Spleen (tissue), 11 donors: Measurements from ENCODE around the gene FRAS1. TPM values are rescaled to one million over a fixed set of nuclear protein-coding genes. Genes with fewer than 3 reads are reported as not detected.
"Not testable (repeated sequence)": the region's sequence is repeated elsewhere in the genome, so short reads cannot be mapped to it uniquely, and the experiment has no call there.

Experiments used
- DNase-seq: peaks from one replicate; pipeline ENCODE4 v3.0.0-alpha.2; 2020
- H3K27ac ChIP-seq, 8 donors: fragments of 200-600 bp; sonication (generic) in 7 of 8; 1 replicate in 4 of 8; 2 replicates in 4 of 8; pipeline versions ENCODE4 v1.5.0 to v1.8.0; 2016 to 2021; ENCODE audit warnings: inconsistent platforms in 4 of 8, mild to moderate bottlenecking in 4 of 8, moderate library complexity in 1 of 8
- H3K27me3 ChIP-seq, 7 donors: fragments of 200-600 bp; sonication (generic) in 6 of 7; replicated peaks in 1 of 7; 1 replicate in 4 of 7; 2 replicates in 3 of 7; pipeline versions ENCODE4 v1.5.0 to v1.8.0; 2016 to 2021; ENCODE audit warnings: inconsistent platforms in 3 of 7, mild to moderate bottlenecking in 1 of 7
- H3K36me3 ChIP-seq, 6 donors: fragments of 200-600 bp; sonication (generic) in 5 of 6; 1 replicate in 4 of 6; 2 replicates in 2 of 6; pipeline versions ENCODE4 v1.5.0 to v1.8.0; 2016 to 2021; ENCODE audit warnings: inconsistent platforms in 2 of 6
- H3K4me1 ChIP-seq, 6 donors: fragments of 200-600 bp; sonication (generic) in 5 of 6; 1 replicate in 3 of 6; 2 replicates in 3 of 6; pipeline versions ENCODE4 v1.5.0 to v1.8.0; 2016 to 2021; ENCODE audit warnings: inconsistent platforms in 3 of 6
- H3K4me3 ChIP-seq, 8 donors: fragments of 200-600 bp; sonication (generic) in 7 of 8; 1 replicate in 4 of 8; 2 replicates in 4 of 8; pipeline versions ENCODE4 v1.5.0 to v1.8.0; 2016 to 2021; ENCODE audit warnings: inconsistent platforms in 4 of 8, mild to moderate bottlenecking in 4 of 8, moderate library complexity in 2 of 8
- H3K9me3 ChIP-seq, 8 donors: fragments of 200-600 bp; sonication (generic) in 7 of 8; 1 replicate in 4 of 8; 2 replicates in 4 of 8; pipeline versions ENCODE4 v1.5.0 to v1.8.0; 2016 to 2021; ENCODE audit warnings: inconsistent platforms in 4 of 8
- CTCF ChIP-seq, 11 experiments: fragments of 200-600 bp in 7 of 11; fragments of 450-650 bp in 4 of 11; sonication (generic) in 4 of 11; IDR thresholded peaks in 8 of 11; conservative IDR thresholded peaks in 3 of 11; 1 replicate in 7 of 11; 2 replicates in 4 of 11; pipeline versions ENCODE4 v1.4.0 to v1.8.0; 2016 to 2021; ENCODE audit warnings: antibody characterized with exemption in 11 of 11, inconsistent platforms in 4 of 11, mild to moderate bottlenecking in 1 of 11
- POLR2A ChIP-seq, 3 donors: fragments of 450-650 bp; IDR thresholded peaks; one replicate each; pipeline ENCODE4 v1.5.1; 2017; ENCODE audit warnings: antibody characterized with exemption in 3 of 3, mild to moderate bottlenecking in 1 of 3
- POLR2AphosphoS5 ChIP-seq, 3 donors: sonication (generic); formaldehyde crosslinking; IDR thresholded peaks; one replicate each; pipeline ENCODE4 v1.5.1; 2017; ENCODE audit warnings: antibody characterized with exemption in 3 of 3
- WGBS, 5 donors: extraction: QIAGEN DNeasy Blood & Tissue Kit in 3 of 5; methylation state at CpG; one replicate each; pipeline versions ENCODE4 v1.1.5 to v1.1.7; 2013 to 2018; 5-methylcytosine and 5-hydroxymethylcytosine counted together
- intact Hi-C: fragments of 100-400 bp; cut with DNase I; formaldehyde crosslinking; loops from one replicate; pipeline ENCODE4 v1.15.0; 2023; ENCODE audit warnings: low total_unique reads
- polyA plus RNA-seq, 3 donors: library from polyadenylated mRNA; stranded (reverse); fragments of 200-250 nt; gene quantifications; one replicate each; pipeline ENCODE4 v1.2.1, GENCODE V29; 2013
- total RNA-seq, 7 donors: library from RNA; depleted of rRNA in 3 of 7; stranded (reverse); fragments of >200 nt in 3 of 7; fragmentation: NEBNext Ultra II Directional in 4 of 7; extraction: Animal tissue kit (Norgen Biotek cat#: 25700) in 4 of 7; gene quantifications; one replicate each; pipeline versions ENCODE4 v1.1.0 to v1.2.1, GENCODE V29; 2016 to 2021
- donor health status: healthy with polysubstance abuse.
- donor health status: DM: no; HTN: no; CAD: no; lungs with moderate emphysema.
- donor health status: DM: no; HTN: no; CAD: no.
- donor health status: Bipolar disorder and iron deficiency.
- donor health status: healthy.
- donor health status: DM: no; HTN: no; CAD: no.
- donor health status: DM: yes; HTN: yes; CAD: no.

The FRAS1 gene
- total and polyA plus RNA-seq, 10 donors: 0.10 to 3.0 (median 1.3) TPM

- TF ChIP-seq CTCF (IDR thresholded peaks at IDR 0.05 in 8 of 11, conservative IDR thresholded peaks at IDR 0.05 in 3 of 11) (no peak), POLR2AphosphoS5 (IDR thresholded peaks at IDR 0.05) (no peak), POLR2A (IDR thresholded peaks at IDR 0.05) (no peak)
- peaks cover 0 to 11% (median 8%) of the 10 kb centered on the region in 8 donors for H3K9me3 ChIP-seq
- 83 to 92% (median 88%) methylated on average over 8 of the region's 8 CpGs for WGBS, 5 donors
- H3K36me3 ChIP-seq: no peaks in the 10 kb centered on the region
- no peak overlapping the region for H3K27ac ChIP-seq
- intact Hi-C loops: no loop called here
- H3K4me1 ChIP-seq: no peaks in the 10 kb centered on the region
- no peak for DNase-seq
- H3K27me3 ChIP-seq: no peaks in the 10 kb centered on the region
- H3K4me3 ChIP-seq: no peak overlapping the region
These were observed 190.6 kb downstream of the FRAS1 start for GRCh38 chr4:78247536-78248285.

DNA sequence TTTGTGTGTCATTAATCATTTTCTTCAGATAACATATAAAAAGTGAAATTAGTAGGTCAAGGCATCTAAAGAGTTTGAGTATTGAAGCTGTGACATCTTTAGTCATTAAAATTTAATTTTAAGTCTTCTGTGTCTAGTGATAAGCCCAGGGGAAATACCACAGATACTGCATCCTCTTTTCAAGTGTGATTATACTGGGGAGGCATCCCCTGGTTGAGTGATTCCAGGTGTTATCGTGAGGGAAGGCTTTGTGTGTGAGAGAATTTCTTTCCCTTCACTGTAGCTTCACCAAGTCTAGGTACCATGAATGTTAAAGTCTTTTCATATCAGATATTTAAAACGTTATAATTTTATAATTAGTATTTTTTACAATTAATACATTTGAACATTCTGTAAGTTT, 193.4 kb downstream of the FRAS1 start:
- H3K4me3 ChIP-seq: no peak overlapping the region
- no peaks in the 10 kb centered on the region for H3K4me1 ChIP-seq
- no peak for DNase-seq
- no peak overlapping the region for H3K27ac ChIP-seq
- intact Hi-C loops: no loop called here
- no peaks in the 10 kb centered on the region for H3K36me3 ChIP-seq
- TF ChIP-seq POLR2A (IDR thresholded peaks at IDR 0.05): no peak
- H3K9me3 ChIP-seq: peaks cover 0 to 25% (median 19%) of the 10 kb centered on the region in 8 donors
- WGBS, 5 donors: 63 to 74% (median 68%) methylated on average over 2 of the region's 2 CpGs
- H3K27me3 ChIP-seq: no peaks in the 10 kb centered on the region

GRCh38 chr4:78252773-78253172, 195.7 kb downstream of the FRAS1 start:
- H3K27me3 ChIP-seq, H3K4me3 ChIP-seq, H3K4me1 ChIP-seq, H3K36me3 ChIP-seq, H3K27ac ChIP-seq, DNase-seq, intact Hi-C loops: not testable (repeated sequence)
- 82 to 95% (median 91%) methylated on average over 8 of the region's 8 CpGs for WGBS, 5 donors
- H3K9me3 ChIP-seq: peaks cover 0 to 25% (median 19%) of the 10 kb centered on the region in 8 donors

- TF ChIP-seq CTCF (IDR thresholded peaks at IDR 0.05 in 8 of 11, conservative IDR thresholded peaks at IDR 0.05 in 3 of 11) (no peak), POLR2AphosphoS5 (IDR thresholded peaks at IDR 0.05) (no peak), POLR2A (IDR thresholded peaks at IDR 0.05) (no peak)
These were observed 197.8 kb downstream of the FRAS1 start for GRCh38 chr4:78254893-78255292.

GRCh38 chr4:78265006-78265405, 207.9 kb downstream of the FRAS1 start:
- Histone ChIP-seq H3K27ac (no peak overlapping the region), H3K36me3 (no peaks in the 10 kb centered on the region), H3K27me3 (no peaks in the 10 kb centered on the region), H3K4me1 (no peaks in the 10 kb centered on the region), H3K4me3 (no peak overlapping the region), H3K9me3 (peaks cover 0 to 13% (median 6%) of the 10 kb centered on the region in 8 donors)
- 59 to 81% (median 71%) methylated on average over 5 of the region's 5 CpGs for WGBS, 5 donors
- intact Hi-C loops: no loop called here
- TF ChIP-seq POLR2A (IDR thresholded peaks at IDR 0.05) (no peak), CTCF (IDR thresholded peaks at IDR 0.05 in 8 of 11, conservative IDR thresholded peaks at IDR 0.05 in 3 of 11) (no peak), POLR2AphosphoS5 (IDR thresholded peaks at IDR 0.05) (no peak)
- no peak for DNase-seq

More at GRCh38 chr4:78254893-78255292, 197.8 kb downstream of the FRAS1 start:
- no peak for DNase-seq
- no peaks in the 10 kb centered on the region for H3K27me3 ChIP-seq
- intact Hi-C loops: no loop called here
- no peak overlapping the region for H3K4me3 ChIP-seq
- peaks cover 0 to 25% (median 19%) of the 10 kb centered on the region in 8 donors for H3K9me3 ChIP-seq
- H3K27ac ChIP-seq: no peak overlapping the region
- H3K36me3 ChIP-seq: no peaks in the 10 kb centered on the region
- WGBS, 5 donors: 55 to 73% (median 60%) methylated on average over 4 of the region's 4 CpGs
- no peaks in the 10 kb centered on the region for H3K4me1 ChIP-seq
